Kidney tubule cell (primary cell): ENCODE data around the gene MEGF11.
"Not testable (repeated sequence)": the region's sequence is repeated elsewhere in the genome, so short reads cannot be mapped to it uniquely, and the experiment has no call there.

Source experiments
- DNase-seq: peaks from one replicate; pipeline ENCODE4 v3.0.0-alpha.2; 2018; ENCODE audit warnings: low spot score

The MEGF11 gene

GRCh38 chr15:66275352-66275751 is 21.8 kb upstream of the MEGF11 start:
- no peak for DNase-seq

- no peak for DNase-seq
Observed at GRCh38 chr15:66270932-66271331, 17.4 kb upstream of the MEGF11 start.

GRCh38 chr15:66269326-66270090 is 16.0 kb upstream of the MEGF11 start:
- peak; percentile 83 for DNase-seq

GRCh38 chr15:66264859-66265513 is 11.4 kb upstream of the MEGF11 start:
- no peak for DNase-seq

- not testable (repeated sequence) for DNase-seq
Observed at GRCh38 chr15:66262837-66263236, 9.3 kb upstream of the MEGF11 start.

GRCh38 chr15:66261056-66261455 is 7.5 kb upstream of the MEGF11 start:
- DNase-seq, result no peak

- no peak for DNase-seq
Observed at GRCh38 chr15:66256692-66257091, 3.1 kb upstream of the MEGF11 start.

- DNase-seq, result no peak
Observed at GRCh38 chr15:66254951-66255676, 1.6 kb upstream of the MEGF11 start.

GRCh38 chr15:66254089-66254950 is 770 bp upstream of the MEGF11 start:
- DNase-seq, result no peak

- peak; percentile 11 for DNase-seq
Observed at GRCh38 chr15:66252685-66253417, 699 bp downstream of the MEGF11 start.

- DNase-seq, result peak; percentile 45
Observed at GRCh38 chr15:66251790-66252684, 1.5 kb downstream of the MEGF11 start.

- DNase-seq, result no peak
Observed at GRCh38 chr15:66251065-66251789, 2.3 kb downstream of the MEGF11 start.

- no peak for DNase-seq
Observed at GRCh38 chr15:66249605-66250174, 3.9 kb downstream of the MEGF11 start.

GRCh38 chr15:66246937-66247336 is 6.6 kb downstream of the MEGF11 start:
- no peak for DNase-seq

- not testable (repeated sequence) for DNase-seq
Observed at GRCh38 chr15:66245832-66246231, 7.7 kb downstream of the MEGF11 start.

GRCh38 chr15:66241908-66242285 is 11.7 kb downstream of the MEGF11 start:
- DNase-seq, result no peak

GRCh38 chr15:66241087-66241907 is 12.3 kb downstream of the MEGF11 start:
- DNase-seq, result no peak

- DNase-seq, result no peak
Observed at GRCh38 chr15:66240240-66240794, 13.2 kb downstream of the MEGF11 start.
